GM18867 (cell line): ENCODE measurements around the gene TMEM205.
A peak's percentile ranks its signal among the peaks of the same experiment; 100 is the strongest.
"Not testable (repeated sequence)": the region's sequence is repeated elsewhere in the genome, so short reads cannot be mapped to it uniquely, and the experiment has no call there.

Source experiments
- ATAC-seq: cut with Tn5 transposase; IDR thresholded peaks from one replicate; pipeline ENCODE4 v1.9.1; 2021; ENCODE audit warnings: mild to moderate bottlenecking, moderate library complexity; ENCODE audit not compliant: unreplicated experiment

Gene TMEM205

GRCh38 chr19:11373166-11373884, 27.3 kb upstream of the TMEM205 start:
- ATAC-seq, result no peak

DNA sequence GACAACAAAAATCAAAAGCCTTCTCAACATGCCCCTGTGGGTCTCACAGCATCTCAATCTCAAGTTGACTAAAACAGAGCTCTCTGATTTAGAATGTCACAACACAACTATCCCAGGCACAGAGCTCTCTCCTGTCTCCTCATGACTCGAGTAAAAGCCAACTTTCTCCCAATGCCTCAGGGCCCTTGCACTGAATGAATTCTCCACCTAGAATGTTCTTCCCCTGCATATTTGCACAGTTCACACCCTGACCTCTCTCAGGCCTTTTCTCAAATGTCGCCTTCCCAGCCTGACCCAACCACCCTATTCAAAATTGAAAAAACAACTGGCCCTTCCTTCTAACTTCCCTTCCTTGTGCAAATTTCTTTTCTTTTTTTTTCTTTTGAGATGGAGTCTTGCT, 24.7 kb upstream of the TMEM205 start:
- ATAC-seq, result no peak

- ATAC-seq, result no peak
Measured at GRCh38 chr19:11367528-11367927, 21.5 kb upstream of the TMEM205 start.

- ATAC-seq, result no peak
Measured at GRCh38 chr19:11365557-11366117, 19.6 kb upstream of the TMEM205 start.

DNA sequence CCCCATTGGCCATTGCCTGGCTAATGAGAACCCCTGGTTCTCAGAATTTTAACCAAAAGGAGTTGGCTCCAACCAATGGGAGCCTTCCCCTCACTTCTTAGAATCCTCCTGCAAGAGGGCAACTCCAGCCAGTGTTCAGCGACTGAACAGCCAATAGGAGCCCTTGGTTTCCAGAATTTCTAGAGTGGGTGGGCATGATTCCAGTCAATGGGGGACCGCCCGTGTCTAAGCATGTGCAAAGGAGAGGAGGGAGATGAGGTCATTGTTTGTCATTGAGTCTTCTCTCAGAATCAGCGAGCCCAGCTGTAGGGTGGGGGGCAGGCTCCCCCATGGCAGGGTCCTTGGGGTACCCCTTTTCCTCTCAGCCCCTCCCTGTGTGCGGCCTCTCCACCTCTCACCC, 18.9 kb upstream of the TMEM205 start:
- ATAC-seq, result no peak

GRCh38 chr19:11364296-11364904, 18.3 kb upstream of the TMEM205 start:
- no peak for ATAC-seq

DNA sequence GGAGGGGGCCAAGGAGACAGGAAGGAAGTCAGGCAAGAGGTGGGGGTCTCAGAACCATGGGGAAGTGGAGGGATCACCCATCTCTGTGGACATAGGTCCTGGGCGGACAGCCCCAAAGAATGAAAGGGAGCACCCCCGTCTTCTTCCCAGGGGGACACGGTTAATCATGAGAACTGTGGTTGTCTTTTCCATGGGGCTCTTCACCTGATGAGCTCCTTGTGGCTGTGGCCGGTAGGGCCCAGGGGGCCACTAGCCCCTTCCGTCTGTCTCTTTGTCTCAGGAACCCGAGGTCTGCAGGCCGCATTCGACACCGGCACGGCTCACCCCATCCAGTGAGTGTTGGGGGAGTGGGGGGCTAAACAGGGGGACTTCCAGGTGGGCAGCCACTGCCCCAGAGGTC, 17.8 kb upstream of the TMEM205 start:
- ATAC-seq, result no peak

- no peak for ATAC-seq
Measured at GRCh38 chr19:11361771-11362731, 16.0 kb upstream of the TMEM205 start.

GRCh38 chr19:11361037-11361770, 15.1 kb upstream of the TMEM205 start:
- no peak for ATAC-seq

DNA sequence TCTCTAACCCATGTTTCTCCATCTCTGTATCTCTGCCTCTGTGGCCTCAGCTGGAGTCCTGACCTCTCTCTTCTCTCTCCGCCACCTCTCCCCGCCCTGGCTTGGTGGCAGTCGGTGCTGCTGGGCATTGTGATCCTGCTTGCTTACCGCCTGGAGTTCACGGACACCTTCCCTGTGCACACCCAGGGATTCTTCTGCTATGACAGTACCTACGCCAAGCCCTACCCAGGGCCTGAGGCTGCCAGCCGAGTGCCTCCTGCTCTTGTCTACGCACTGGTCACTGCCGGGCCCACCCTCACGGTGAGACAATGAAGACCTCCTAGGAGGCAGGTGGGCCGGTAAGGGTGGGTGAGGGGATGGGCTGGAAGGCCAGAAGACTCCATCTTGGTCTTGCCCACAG, 13.4 kb upstream of the TMEM205 start:
- no peak for ATAC-seq

- ATAC-seq, result no peak
Measured at GRCh38 chr19:11356676-11357550, 10.8 kb upstream of the TMEM205 start.

DNA sequence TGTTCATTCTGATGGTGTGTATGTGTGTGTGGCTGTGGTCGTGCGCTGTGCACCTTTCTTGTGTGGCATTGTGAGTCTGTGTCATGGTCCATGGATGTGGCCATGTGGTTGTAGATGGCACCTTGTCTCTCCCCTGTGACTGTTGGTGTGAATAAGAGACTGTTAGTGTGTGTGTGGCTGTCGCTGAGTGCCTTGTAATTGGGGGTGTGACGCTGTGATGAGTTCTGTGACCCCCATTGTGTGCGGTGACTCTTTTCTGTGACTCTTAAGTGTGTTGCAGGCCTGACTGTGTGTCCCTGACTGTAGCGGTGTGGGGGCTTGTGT, 10.0 kb upstream of the TMEM205 start:
- no peak for ATAC-seq

DNA sequence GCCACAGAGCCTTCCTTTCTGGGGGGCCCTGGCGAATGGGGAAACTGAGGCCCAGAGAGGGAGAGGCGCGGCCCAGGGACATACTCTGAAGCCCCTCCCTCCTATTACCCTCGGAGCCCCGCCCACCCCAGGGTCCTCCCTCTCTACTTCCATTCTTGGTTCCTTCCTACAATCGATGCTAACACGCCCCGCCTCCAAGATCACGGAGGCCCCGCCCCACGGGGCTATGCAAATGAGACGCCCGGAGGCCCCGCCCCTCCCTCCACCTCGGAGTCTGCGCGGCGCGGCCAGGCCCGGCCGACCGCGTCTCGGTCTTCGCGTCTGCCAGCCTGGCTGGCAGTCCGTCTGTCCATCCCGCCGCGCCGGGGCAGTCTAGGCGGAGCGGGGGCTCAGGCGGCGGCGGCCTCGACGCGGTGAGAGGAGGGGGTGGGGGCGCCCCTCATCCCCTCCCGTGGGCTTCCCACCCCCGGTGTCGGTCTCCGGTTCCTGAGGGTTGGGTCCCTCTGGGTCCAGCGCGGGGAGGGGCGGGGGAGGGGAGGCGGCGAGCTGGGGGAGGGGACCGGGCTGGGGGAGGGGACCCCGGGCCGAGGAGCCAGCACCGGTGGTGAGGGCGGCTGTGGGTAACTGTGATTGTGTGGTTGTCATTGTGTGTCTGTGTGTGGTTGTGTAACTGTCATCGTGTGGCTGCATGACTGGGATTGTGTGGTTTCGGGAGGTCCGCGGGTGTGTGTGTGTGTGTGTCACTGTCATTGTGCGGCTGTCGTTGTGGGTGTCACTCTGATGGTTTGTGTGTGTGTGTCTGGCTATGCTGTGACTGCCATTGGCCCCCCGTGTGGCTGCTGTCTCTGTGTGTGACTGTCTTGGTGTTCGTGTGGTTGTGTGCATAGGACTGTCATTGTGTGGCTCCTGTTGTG, 9.3 kb upstream of the TMEM205 start, which contains the start of gene PLPPR2:
PLPPR2 (plus strand) TSS at position 273 of the 914 bp plus-strand sequence. CDS start 2,242 bp downstream, outside the sequence.
- ATAC-seq, result peak; percentile 56

GRCh38 chr19:11354102-11354501, 8.0 kb upstream of the TMEM205 start:
- ATAC-seq, result not testable (repeated sequence)

- no peak for ATAC-seq
Measured at GRCh38 chr19:11349171-11349570, 3.1 kb upstream of the TMEM205 start.

DNA sequence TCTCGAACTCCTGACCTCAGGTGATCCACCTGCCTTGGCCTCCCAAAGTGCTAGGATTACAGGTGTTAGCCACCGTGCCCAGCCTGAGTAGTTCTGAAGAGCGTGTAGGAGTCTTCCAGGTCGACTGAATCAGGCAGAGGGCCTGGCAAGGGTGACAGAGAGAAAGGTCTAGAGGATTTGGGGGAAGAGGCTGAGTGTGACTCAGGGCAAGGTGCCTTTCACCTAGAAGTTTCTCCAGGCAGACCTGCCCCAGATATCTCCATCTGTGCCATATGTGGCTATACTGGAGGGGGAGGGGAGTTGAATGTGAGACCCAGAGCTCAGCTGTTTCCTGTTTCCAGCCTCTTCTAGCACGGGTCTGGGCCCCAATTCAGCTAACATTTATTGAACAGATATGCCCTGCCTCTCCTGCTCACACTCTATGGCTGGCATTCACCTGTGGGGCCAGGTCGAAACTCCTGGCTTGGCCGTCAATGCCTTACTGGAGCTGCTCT, 1.5 kb upstream of the TMEM205 start:
- ATAC-seq, result no peak

DNA sequence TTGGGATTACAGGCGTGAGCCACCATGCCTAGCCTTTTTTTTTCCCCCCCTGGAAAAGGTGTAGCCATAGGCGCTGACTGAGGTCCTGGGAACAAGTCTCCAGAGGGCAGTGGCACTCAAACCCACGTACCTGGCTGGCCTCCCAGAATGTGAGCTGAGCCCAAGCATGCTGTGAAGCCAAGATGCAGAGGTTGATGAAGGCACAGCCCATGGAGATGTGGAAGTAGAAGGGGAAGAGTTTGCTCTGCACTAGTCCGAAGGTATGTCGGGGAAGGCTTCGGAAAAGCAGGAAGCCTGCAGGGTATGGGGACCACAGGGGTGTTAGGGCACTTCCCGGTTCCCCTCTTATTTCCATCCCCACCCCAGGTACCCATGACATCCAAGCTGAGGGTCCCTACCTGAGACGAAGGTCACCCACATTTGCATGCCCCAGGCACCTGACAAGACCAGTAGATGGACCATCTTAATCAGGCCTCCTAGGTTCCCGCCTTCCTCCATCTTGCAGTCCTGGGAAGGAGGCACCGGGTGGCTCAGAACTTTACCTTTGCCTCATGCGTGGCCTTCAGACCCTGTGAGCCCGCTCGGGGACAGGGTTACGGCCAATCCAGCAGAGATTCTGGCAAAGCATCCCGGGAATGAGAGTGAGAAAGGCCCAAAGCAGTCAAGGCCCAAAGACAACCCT, 805 bp downstream of the TMEM205 start:
- ATAC-seq, result no peak

GRCh38 chr19:11342429-11342828, 3.6 kb downstream of the TMEM205 start:
- ATAC-seq, result no peak
